ENCODE results near the gene USH2A. TPM values are rescaled to one million over a fixed set of nuclear protein-coding genes. Genes with fewer than 3 reads are reported as not detected.

Gene USH2A
- total RNA-seq, 3 donors from 2014 or later = not detected

GRCh38 chr1:215606564-215607168, 816.6 kb downstream of the USH2A start:
- DNase-seq (ENCODE audit: low spot score in 2 of 2) = no peak
- peak; percentile 32 to 47 (median 33) for TF ChIP-seq CTCF (IDR thresholded peaks at IDR 0.05)
- TF ChIP-seq POLR2AphosphoS5 (IDR thresholded peaks at IDR 0.05) = no peak
- Histone ChIP-seq H3K4me1 (peaks cover 0 to 8% of the 10 kb centered on the region in 2 donors), H3K27me3 (no peaks in the 10 kb centered on the region), H3K27ac (no peak overlapping the region), H3K9me3 (no peaks in the 10 kb centered on the region), H3K36me3 (peaks cover 14% of the 10 kb centered on the region), H3K4me3 (no peak overlapping the region)
- intact Hi-C loops (cut with DNase I; ENCODE audit: low total_unique reads) = loop anchor here (10.0 kb wide), 1 partner anchor 472 kb away; no protein-coding TSS in a partner anchor

GRCh38 chr1:215606036-215606435, 817.2 kb downstream of the USH2A start:
- peaks cover 8% of the 10 kb centered on the region for H3K36me3 ChIP-seq
- TF ChIP-seq POLR2AphosphoS5 (IDR thresholded peaks at IDR 0.05) = no peak
- TF ChIP-seq CTCF (IDR thresholded peaks at IDR 0.05) = no peak
- TF ChIP-seq POLR2A (IDR thresholded peaks at IDR 0.05) = no peak

DNA sequence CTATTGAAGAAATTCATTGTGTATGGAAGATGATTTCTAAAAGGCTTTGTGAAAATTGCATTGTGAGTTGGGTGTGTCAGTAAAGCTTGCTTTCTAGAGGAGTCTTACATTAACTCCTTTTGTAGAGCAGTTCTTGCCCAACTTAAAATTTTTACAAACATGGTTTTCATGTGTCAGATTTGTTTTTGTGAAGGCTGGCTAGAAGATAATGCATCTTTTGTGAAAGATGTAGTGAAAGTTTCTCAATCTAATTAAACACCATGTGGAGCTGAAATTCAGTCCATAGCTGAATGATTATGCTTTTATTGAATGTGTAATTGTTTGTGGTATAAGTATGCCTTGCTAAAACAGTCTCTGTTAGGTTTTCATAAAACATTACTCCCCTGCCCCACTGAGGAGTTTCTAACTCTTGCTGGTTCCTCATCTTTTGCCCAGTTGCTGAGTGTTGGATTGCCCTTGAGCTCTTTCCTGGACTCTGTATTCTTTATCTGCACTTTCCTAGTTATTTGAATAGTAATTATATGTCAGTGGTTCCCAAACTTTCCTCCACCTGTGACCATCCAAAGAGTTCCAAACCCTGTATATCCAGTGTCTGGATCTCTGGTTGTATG, 818.1 kb downstream of the USH2A start:
- Histone ChIP-seq H3K9me3 (no peaks in the 10 kb centered on the region), H3K27me3 (no peaks in the 10 kb centered on the region), H3K27ac (peak overlapping the region in 1 of 2 donors; percentile 48), H3K4me1 (peaks cover 0 to 8% of the 10 kb centered on the region in 2 donors), H3K36me3 (peaks cover 6% of the 10 kb centered on the region), H3K4me3 (no peak overlapping the region)
- no peak for DNase-seq (ENCODE audit: low spot score in 2 of 2)
- intact Hi-C loops (cut with DNase I; ENCODE audit: low total_unique reads) = loop anchor here (10.0 kb wide), 1 partner anchor 470 kb away; no protein-coding TSS in a partner anchor
- no peak for TF ChIP-seq POLR2AphosphoS5 (IDR thresholded peaks at IDR 0.05)
- no peak for TF ChIP-seq POLR2A (IDR thresholded peaks at IDR 0.05)
- no peak for TF ChIP-seq CTCF (IDR thresholded peaks at IDR 0.05)

More at GRCh38 chr1:215606036-215606435, 817.2 kb downstream of the USH2A start:
- intact Hi-C loops (cut with DNase I; ENCODE audit: low total_unique reads) = loop anchor here (10.0 kb wide), 1 partner anchor 471 kb away; no protein-coding TSS in a partner anchor
- H3K4me1 ChIP-seq = peaks cover 0 to 8% of the 10 kb centered on the region in 2 donors
- DNase-seq (ENCODE audit: low spot score in 2 of 2) = no peak
- H3K9me3 ChIP-seq = no peaks in the 10 kb centered on the region
- no peak overlapping the region for H3K27ac ChIP-seq
- H3K27me3 ChIP-seq = no peaks in the 10 kb centered on the region
- no peak overlapping the region for H3K4me3 ChIP-seq

- TF ChIP-seq CTCF (IDR thresholded peaks at IDR 0.05) = no peak
- no peak for TF ChIP-seq POLR2AphosphoS5 (IDR thresholded peaks at IDR 0.05)
- no peak for TF ChIP-seq POLR2A (IDR thresholded peaks at IDR 0.05)
- Histone ChIP-seq H3K27ac (no peak overlapping the region), H3K27me3 (no peaks in the 10 kb centered on the region), H3K4me1 (peaks cover 0 to 8% of the 10 kb centered on the region in 2 donors), H3K4me3 (no peak overlapping the region), H3K36me3 (peaks cover 3% of the 10 kb centered on the region), H3K9me3 (no peaks in the 10 kb centered on the region)
- no peak for DNase-seq (ENCODE audit: low spot score in 2 of 2)
- intact Hi-C loops (cut with DNase I; ENCODE audit: low total_unique reads) = loop anchor here (10.0 kb wide), 1 partner anchor 469 kb away; no protein-coding TSS in a partner anchor
Observed at GRCh38 chr1:215603319-215603718, 819.9 kb downstream of the USH2A start.

DNA sequence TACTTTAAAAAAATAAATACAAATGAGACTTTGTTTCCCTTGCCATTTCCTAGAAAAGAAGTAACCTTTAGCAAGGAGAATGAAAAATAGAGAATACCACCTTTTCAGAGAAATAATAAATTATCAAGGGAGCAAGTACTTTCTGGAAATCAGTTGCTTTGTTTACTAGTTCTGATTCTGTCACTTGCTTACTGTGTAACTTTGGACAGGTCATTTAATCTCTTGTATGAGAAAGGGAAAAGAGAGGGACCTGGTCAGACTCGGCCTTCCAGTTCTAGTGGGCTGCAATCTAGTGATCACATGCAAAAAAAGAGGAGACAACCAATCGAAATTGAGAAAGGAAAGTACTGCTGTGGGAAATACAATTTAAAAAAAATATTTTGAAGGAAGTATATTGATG, 822.0 kb downstream of the USH2A start:
- no peak for DNase-seq (ENCODE audit: low spot score in 2 of 2)
- Histone ChIP-seq H3K4me1 (peaks cover 0 to 3% of the 10 kb centered on the region in 2 donors), H3K27ac (no peak overlapping the region), H3K4me3 (no peak overlapping the region), H3K27me3 (no peaks in the 10 kb centered on the region), H3K36me3 (no peaks in the 10 kb centered on the region), H3K9me3 (no peaks in the 10 kb centered on the region)
- no peak for TF ChIP-seq POLR2A (IDR thresholded peaks at IDR 0.05)
- no peak for TF ChIP-seq POLR2AphosphoS5 (IDR thresholded peaks at IDR 0.05)
- no peak for TF ChIP-seq CTCF (IDR thresholded peaks at IDR 0.05)
- intact Hi-C loops (cut with DNase I; ENCODE audit: low total_unique reads) = loop anchor here (10.0 kb wide), 1 partner anchor 466 kb away; no protein-coding TSS in a partner anchor

Measured in breast epithelium (tissue), 4 donors.